HepG2 (cell line): ENCODE measurements around the gene LYRM4.
A peak's percentile ranks its signal among the peaks of the same experiment; 100 is the strongest.

Source experiments
- EP300 ChIP-seq, 3 experiments: sonication (generic) in 1 of 3; formaldehyde crosslinking in 1 of 3; IDR thresholded peaks; 2 replicates each; pipeline versions ENCODE4 v1.5.1 to v1.6.1; 2011 to 2020; ENCODE audit warnings: low read depth in 2 of 3, low read length in 2 of 3, borderline replicate concordance in 1 of 3, improper control_type of control experiment in 1 of 3, mild to moderate bottlenecking in 1 of 3, missing genetic modification reagents in 1 of 3, moderate library complexity in 1 of 3
- JDP2 ChIP-seq: sonication (generic); formaldehyde crosslinking; IDR thresholded peaks from 2 replicates; pipeline ENCODE4 v1.8.1; 2022; ENCODE audit warnings: missing genetic modification reagents, borderline replicate concordance
- KDM1A ChIP-seq: IDR thresholded peaks from 2 replicates; pipeline ENCODE4 v1.6.1; 2016; ENCODE audit warnings: missing compliant biosample characterization
- YY1 ChIP-seq: IDR thresholded peaks from 2 replicates; pipeline ENCODE4 v1.6.1; 2011; ENCODE audit warnings: low read length, low read depth, moderate library complexity, mild to moderate bottlenecking; ENCODE audit not compliant: insufficient read depth, insufficient replicate concordance
- ZBTB38 ChIP-seq: sonication (generic); formaldehyde crosslinking; IDR thresholded peaks from 2 replicates; pipeline ENCODE4 v1.5.1; 2020; ENCODE audit warnings: mild to moderate bottlenecking, missing genetic modification reagents
- TF ChIP-seq, protein P1 (sequence below): sonication (generic); formaldehyde crosslinking; IDR thresholded peaks from 2 replicates; pipeline ENCODE4 v1.5.0; 2020; ENCODE audit warnings: mild to moderate bottlenecking, missing genetic modification reagents

DNA sequence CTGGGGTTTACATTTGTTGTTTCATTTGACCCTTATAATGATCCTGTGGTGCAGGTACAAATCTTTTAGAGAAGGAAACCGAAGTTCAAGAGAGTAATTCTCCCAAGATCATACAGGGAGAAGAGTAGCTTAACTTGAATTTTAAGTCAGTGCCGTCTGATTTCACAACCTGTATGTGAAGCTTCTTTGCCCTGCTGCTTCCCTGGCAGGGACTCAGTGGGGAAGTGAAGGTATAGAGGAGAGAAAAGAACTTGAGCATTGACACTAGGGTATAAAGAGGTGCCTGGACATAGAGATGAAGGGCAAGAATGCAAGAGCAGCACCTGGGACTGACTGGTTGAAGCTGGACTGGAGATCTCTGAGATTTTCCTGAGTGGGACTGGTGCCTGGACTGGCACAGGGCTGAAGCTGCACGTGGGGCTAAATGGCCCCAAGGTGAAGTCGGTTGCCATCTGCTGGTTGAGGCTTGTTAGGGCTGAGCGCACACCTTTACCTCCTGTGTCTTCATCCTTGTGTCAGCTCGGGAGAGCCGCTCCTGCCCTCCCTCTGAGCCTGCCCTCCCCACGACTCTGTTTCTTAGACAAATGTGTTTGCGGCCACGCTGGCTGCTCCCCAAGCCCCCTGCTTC is 42.4 kb upstream of the LYRM4 start:
- TF ChIP-seq, protein P1, sequence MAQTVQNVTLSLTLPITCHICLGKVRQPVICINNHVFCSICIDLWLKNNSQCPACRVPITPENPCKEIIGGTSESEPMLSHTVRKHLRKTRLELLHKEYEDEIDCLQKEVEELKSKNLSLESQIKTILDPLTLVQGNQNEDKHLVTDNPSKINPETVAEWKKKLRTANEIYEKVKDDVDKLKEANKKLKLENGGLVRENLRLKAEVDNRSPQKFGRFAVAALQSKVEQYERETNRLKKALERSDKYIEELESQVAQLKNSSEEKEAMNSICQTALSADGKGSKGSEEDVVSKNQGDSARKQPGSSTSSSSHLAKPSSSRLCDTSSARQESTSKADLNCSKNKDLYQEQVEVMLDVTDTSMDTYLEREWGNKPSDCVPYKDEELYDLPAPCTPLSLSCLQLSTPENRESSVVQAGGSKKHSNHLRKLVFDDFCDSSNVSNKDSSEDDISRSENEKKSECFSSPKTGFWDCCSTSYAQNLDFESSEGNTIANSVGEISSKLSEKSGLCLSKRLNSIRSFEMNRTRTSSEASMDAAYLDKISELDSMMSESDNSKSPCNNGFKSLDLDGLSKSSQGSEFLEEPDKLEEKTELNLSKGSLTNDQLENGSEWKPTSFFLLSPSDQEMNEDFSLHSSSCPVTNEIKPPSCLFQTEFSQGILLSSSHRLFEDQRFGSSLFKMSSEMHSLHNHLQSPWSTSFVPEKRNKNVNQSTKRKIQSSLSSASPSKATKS (CRISPR knock-in tag), result no peak
- peak; percentile 73; the same call in 1 of the 2 replicates for TF ChIP-seq ZBTB38 (CRISPR knock-in tag)
- peak; percentile 33 for TF ChIP-seq YY1
- no peak for TF ChIP-seq EP300 (IDR thresholded peaks at IDR 0.05; ENCODE audit: low read depth in 2 of 2, low read length in 2 of 2)
- no peak for TF ChIP-seq EP300 (CRISPR knock-in tag; IDR thresholded peaks at IDR 0.05; ENCODE audit: borderline replicate concordance)
- no peak for TF ChIP-seq KDM1A (CRISPR knock-in tag)
- no peak for TF ChIP-seq JDP2 (CRISPR knock-in tag)
